HG02588 (cell line): Measurements from ENCODE around the gene NLRC3.

Source experiments
- ATAC-seq: cut with Tn5 transposase; IDR thresholded peaks from one replicate; pipeline ENCODE4 v1.9.1; 2021; ENCODE audit warnings: mild to moderate bottlenecking, moderate library complexity; ENCODE audit not compliant: unreplicated experiment

NLRC3 gene

DNA sequence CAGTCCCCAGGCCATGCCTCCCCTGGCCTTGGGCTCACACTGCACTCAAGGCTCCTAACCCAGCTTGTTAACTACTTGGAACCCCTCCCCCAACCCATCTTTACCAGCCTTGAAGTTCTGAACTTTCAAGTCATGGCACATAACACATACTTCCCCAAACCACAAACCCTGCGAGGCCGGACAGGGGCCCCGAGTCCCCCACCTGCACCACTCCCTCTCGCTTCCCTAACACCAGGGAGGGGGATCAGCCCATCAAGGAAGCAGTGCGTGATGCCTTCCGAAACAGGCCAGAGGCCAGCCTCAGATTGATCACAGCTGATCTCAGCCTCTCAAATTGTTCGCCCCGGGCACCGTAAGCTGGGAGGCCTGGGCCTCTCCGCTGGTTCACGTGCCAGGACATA is 3.0 kb upstream of the NLRC3 start:
- ATAC-seq, result no peak

DNA sequence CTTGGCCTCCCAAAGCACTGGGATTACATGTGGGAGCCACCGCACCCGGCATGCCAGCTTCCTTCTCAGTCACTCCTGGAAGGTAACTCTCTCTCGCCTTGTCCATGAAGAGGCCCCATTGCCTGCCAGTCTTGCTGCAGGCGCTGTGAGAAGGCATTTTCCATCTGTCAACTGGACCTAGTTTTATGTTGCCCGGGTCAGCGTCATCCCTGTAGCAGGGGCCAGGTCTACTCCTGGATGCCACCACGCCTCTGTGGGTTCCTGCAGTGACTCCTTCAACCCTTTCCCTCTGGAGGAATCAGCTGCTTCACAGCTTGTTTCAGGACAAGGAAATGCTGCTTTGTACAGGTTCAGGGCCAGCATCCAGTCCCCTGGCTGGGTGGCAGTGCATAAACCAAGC is 2.6 kb upstream of the NLRC3 start:
- no peak for ATAC-seq

DNA sequence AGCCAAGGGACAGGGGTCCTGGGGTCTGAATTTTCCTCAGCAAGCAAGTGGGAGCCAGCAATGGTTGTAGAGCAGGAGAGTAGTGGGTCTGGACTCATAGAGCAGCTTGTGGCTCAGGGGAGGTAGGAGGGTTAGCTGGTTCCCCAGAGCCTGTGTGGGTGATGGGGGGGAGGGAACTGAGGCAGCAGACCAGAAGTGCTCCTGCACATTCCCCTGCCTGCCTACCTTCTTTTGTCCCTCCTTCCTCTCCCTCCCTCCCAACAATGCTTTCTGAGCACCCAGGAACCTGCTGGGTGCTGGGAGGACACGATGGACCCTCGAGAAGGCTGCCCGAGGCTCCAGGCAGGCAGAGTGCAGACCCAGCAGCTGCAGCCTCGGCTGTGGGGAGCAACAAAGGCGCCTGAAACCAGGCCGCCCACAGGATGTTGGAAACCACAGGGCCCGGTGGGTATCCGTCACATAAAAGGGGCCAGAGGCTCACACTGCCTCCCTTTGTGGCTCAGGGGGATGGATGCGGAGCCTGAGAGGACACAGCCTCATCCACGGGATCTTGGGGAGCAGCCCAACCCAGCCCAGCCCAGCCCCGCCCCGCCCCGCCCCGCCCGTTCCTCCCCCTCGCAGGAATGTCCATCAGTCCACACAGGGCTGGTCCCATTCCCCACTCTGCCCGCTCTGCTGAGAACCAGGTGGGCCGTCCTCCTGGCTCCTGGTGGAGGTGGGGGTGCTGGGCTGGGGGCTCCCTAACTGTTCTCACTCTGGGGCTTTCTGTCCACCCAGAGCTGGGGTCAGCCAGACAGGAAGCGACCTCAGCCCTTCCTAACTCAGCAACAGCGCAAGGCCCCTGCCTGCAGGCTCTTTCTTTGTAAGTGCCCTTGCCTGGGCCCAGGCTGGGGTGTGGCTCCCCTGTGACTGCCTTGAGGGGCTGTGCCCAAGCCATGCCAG is 1.7 kb upstream of the NLRC3 start:
- peak; percentile 43 for ATAC-seq

DNA sequence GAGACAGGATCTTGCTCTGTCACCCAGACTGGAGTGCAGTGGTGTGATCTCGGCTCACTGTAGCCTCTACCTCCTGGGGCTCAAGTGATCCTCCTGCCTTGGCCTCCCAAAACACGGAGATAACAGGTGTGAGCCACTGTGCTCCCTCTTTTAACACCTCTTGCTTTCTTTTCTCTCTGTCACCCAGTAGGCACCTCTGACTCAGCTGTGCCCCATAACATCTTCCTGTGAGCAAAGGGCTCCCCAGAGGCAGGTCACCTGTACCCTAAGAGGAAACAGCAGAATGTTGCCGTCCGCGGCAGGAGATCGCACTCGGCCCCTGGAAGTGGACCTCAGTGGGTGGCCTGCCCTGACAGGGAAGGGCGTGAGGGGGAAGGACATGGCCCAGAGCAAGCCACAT is 918 bp upstream of the NLRC3 start:
- ATAC-seq, result no peak

DNA sequence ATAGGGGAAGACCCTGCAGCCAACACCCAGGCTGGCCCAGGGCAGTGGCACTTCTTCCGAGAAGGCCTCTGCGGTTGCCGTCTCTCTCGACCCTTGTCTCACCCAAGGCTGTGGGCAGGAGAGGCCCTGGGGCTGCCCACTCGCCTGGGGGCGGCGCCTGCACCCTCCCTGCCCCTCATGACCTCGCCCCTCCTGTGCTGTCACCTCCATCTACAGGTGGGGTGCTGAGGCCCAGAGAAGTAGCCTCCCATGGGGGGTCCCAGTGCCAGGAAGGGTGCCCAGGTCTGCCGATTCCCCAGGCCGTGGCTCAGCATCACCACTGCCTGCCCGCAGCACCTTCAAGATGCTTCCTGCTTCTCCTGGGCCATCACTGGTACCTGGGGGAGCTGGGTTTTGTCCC is 992 bp downstream of the NLRC3 start:
- ATAC-seq, result no peak

DNA sequence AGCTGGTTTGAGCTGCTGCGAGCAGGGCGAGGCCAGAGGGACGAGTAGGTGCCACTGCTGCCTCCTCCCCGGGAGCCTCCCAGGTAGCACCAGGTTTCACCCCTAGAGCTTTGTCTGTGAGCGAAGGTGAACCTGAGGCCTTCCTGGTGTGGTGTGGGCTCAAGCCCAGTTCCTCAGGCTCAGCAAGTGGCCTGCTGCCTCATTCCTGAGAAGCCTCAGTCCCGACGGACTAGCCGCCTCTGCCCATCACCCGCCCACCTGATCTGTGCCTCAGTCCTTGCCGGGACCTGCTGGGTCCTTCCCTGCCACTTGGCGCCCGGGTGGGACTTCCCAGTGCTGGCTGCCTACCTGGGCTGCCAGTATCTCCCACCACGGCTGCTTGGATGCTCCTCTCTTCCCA is 1.7 kb downstream of the NLRC3 start:
- no peak for ATAC-seq

DNA sequence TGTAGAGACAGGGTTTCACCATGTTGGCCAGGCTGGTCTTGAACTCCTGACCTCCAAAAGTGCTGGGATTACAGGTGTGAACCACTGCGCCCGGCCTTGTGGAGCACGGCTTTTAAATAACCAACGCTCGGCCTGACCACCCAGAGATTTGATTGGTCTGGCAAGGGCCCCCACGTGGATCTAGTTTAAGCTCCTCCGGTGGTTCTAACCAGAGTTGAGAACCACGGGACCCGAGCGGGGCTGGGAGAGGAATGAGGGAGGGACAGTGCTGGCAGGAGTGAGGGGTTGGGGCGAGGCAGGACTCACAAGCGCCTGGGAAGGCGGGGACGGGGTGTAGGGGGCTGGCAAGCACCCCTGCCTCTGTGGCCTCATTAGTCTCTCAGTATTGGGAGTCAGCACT is 3.0 kb downstream of the NLRC3 start:
- no peak for ATAC-seq

DNA sequence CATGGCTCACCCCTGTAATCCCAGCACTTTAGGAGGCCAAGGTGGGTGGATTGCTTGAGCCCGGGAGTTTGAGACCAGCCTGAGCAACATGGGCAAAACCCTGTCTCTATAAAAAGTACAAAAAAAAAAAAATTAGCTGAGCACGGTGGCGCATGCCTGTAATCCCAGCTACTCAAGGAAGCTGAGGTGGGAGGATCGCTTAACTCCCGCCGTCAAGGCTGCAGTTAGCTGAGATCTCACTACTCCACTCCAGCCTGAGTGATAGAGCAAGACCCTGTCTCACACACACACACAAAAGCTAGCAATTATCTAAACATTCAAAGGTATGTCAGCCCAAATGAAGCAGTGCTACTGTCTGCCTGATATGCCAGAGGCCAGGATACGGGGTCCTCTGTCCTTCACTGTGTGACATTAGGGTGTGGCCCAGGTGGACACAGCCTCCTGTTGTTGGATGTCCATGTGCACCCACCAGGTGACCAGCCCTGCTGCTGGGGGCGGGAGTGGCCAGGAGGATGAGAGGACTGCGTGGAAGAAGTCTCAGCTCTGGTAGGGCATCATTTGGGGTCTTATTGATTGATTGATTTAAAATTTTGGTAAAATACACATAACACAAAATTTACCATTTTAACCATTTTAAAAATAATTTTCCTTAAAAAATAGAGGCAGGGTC is 3.9 kb downstream of the NLRC3 start:
- no peak for ATAC-seq

DNA sequence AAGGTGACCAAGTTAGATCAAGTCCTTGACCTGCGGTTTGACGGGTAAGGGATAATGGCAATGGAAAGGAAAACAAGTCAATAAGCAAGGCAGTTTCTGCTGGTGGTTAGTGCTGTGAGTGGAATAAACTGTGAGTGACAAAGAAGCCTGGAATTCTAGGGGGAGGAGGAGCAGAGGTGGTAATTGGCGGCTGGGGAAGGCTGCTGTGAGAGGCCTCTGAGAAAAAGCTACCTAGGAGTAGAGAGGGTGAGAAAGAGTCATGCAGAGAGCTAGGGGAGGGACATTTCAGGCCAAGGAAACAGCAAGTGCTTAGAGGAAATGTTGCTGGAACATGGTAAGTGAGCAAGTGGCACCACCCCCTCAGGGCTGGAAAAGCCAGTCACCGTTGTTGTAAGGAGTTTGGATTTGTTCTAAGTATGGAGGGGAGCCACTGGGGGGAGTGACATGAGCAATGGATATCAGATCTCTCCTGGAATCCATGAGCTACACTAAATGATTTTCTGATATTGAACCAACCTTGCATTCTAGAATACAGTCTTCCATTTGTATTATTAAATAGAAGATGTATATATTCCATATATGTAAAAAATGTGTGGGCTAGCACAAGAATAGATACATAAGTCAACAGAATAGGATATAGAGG is 6.7 kb downstream of the NLRC3 start:
- no peak for ATAC-seq

DNA sequence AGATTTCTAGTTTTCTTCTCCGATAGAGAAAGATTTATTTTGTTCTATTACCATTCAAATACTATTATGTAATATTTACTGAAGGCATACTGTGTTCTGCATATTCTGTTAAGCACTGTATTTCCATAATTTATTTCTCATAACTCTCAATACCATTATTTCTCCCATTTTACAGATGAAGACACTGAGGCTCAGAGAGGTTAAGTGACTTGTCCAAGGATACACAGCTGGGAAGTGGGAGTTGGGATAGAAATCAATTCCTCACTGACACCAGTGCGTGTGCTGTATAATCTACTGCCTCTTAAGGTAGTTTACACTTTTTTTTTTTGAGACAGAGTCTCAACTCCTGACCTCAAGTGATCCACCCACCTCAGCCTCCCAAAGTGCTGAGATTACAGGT is 7.4 kb downstream of the NLRC3 start:
- ATAC-seq, result no peak

DNA sequence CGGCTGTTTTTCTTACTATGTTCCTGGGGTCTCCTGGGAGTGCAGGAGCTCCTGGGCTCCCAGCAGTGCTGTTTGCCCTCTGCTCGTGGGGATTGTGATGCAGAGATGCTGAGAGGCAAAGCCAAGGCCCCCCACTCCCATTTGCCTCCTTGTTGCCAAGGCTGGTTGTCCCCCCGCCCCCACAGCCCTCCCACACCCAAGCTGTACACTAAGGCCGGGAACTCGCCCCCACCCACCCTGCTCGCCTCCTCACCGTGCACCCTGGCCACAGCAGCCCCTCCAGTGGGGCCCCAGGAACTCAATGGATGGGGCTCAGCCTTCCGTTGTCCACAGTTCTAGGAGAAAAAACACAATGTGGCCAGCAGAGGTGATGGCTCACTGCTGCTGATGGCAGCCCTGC is 10.2 kb downstream of the NLRC3 start:
- no peak for ATAC-seq

DNA sequence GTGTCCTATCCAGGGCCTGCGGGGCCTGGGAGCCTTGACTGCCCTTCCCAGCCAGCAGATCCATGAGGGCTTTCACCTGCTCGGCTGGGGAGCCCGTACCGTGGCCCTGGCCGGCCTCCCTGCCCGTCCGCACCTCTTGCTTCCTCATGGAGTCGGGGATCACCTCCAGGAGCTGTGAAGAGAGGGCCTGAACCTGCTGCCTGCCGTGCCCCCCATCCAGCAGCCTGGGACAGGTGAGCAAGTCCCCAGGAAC is 12.4 kb downstream of the NLRC3 start:
- no peak for ATAC-seq

DNA sequence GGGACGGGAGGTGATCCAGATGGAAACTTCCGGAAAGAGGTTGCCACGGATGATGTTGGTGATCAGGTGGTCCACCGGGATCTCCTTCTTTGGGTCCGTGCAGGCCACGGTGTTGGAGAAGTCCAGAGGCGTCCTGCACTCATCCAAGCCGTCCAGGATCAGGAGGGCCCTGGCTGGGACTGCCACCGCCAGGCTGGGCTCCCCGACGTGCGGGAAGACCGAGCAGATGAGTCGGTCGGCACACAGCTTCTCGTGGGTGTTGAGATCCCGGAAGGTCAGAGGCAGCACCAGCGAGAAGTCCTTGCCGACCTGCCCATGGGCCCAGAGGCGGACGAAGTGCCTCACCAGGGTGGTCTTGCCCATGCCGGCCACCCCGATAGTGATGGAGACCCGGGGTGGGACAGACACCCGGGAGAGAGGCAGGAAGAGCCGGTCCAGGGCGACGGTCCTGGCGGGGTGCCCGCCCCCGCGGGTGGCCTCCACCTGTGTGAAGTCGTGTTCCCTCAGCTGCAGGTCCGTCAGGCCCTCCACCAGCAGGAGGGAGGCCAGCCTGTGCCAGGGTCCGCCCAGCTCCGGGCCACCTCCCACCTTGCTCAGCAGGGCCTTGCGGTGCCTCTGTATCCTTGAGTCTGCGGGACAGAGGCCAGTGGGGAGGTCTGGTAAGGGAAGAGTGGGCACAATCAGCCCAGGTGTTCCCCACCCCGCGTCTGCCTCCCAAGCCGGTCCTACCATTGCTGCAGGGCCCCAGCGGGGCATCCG is 12.9 kb downstream of the NLRC3 start:
- ATAC-seq, result no peak

DNA sequence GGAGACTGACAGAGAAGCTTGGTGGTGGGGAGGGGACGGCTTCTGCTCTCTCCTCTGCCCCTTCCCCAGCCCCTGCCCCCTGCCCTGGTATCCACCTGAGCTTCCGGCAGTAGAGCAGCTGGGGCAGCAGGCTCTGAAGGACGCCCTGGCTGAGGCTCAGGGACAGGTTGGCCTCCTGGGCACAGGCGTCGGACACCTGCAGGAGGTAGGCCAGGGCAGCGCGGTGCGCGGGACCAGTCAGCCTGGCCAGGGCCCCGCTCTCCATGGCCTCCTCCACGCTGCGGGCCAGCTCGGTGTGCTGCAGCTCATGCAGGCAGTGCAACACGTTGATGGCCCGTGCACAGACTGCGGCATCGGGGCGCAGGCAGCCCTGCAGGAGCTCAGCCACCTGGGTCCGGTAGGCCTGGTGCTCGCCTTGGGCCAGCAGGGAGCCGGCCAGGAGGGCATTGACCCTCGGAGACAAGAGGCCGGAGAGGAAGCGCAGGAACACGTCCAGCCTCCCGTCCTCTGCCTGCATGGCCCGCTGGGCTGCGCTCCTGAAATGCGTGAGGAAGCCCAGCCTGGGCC is 14.2 kb downstream of the NLRC3 start:
- ATAC-seq, result no peak

DNA sequence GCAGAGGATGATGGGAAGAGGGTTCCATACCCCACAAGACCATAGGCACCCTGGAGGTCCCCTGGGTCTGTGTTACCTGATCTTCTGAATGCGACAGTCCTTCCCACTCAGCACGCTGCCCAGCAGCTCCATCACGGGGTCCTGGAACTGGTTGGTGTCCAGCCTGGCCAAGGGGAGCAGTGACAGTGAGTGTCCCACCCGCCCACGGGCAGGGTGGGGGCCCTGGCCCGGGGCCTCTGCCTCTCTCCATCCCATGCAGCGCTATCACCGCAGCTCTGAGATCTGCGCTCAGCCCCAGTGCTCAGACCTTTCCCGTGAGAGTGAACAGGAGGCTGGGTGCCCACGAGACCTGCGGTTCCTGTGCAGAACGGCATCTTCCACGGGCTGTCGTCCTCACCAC is 15.6 kb downstream of the NLRC3 start:
- ATAC-seq, result no peak

DNA sequence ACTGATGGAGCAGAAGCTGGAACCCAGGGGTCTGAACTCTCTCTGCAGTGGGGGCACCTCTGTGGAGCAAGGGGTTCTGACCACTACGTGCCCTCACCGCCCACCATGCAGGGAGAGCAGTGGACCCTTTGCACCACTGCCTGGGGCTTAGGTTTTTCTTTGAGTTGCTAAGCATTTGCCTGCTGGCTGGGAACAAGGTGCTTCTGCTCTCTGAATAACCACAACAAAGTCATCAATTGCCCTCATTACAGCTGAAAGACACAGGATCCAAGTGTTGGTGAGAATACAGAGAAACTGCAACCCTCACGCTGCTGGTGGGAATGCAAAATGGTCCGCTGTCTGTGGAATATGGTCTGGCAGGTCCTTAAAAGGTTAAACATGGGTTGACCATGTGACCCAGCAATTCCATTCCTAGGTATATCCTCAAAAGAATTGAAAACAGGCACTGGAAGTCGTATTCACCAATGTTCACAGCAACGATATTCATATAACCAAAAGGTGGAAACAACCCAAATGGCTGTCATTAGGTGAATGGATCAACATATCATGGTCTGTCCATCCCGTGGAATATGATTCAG is 22.8 kb downstream of the NLRC3 start:
- no peak for ATAC-seq

DNA sequence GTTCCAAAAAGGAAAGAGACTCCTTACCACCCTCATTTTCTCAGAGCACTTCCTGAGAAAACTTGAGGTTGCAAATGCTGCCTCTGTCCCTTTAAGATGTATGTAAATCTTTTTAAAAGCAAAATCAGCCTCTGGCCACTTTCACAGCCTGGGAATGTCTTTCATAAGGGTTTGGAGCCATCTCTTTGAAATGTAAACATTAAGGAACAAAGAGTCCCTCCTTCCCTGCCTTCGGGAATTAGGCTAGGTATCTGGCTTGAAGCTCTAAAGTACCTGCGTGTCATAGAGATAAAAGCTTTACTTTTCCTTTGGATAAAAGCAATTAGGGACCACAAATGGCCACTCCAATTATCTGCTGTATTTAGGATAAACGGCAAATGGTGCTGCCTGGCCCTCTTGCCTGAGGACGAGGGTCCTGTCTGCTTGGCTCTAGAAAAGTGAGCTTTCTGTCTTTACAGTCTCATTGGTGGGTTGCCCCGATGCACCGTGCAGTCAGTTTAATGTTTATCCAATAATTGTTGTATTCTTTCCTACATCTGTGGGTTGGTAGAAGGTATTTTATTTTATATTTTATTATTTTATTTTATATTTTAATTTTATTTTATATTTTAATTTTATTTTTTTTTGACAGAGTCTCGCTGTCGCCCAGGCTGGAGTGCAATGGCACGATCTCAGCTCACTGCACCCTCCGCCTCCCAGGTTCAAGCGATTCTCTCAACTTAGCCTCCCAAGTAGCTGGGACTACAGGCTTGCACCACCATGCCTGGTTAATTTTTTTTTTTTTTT is 23.9 kb downstream of the NLRC3 start:
- no peak for ATAC-seq

DNA sequence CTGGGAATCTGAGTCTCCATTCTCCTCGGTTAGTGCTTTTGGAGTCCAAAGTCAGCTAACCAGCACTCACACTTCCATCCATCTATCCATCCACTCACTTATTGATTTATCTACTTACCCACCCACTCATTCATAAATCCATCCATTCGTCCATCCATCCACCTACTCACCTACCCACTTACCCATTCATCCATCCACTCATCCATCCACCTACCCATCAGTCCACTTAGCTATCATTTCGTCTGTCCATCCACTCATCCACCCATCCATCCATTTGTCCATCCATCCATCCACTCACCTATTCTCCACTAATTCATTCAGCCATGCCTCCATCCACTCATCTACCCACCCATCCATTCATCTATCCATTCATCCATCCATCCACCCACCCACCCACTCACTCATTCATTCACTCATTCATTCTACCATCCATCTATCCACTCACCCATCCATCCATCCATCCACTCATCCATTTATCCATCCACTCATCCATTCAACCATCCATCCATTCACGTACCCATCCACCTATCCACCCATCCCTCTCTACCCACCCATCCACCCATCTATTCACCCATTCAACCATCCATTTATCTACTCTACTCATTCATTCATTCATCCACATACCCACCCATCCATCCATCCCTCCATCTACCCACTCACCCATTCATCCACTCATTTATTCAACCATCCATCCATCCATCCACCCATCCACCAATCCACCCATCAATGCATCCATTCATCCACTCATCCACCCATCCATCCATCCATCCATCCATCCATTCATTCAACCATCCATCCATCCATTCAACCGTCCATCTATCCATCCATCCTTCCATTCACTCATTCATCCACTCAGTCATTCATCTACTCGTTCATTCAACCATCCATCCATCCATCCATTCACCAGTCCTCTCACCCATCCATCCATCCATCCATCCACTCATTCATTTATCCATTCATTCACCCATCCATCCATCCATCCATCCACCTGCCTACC is 26.1 kb downstream of the NLRC3 start:
- no peak for ATAC-seq

DNA sequence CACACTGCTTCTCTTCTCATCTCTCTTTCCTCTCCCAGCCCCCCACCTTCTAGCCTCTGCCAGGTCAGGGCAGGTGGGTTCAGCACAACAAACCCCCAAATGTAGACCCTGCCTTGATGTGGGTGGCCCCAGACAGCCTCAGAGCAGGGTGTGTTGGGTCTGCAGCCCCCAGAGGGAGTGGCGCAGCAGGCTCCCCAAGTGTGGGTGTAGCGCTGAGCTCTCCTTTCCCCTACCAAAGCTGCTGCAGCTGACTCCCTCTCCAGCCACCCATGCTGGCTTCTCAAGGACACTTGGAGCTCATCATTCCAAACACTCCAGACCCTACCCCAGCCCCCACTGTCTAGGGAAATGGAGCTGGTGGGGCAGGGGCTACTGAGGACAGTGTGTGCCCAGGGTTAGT is 27.3 kb downstream of the NLRC3 start:
- no peak for ATAC-seq
